ENCODE results near the gene NABP1. TPM values are rescaled to one million over a fixed set of nuclear protein-coding genes. Genes with fewer than 3 reads are reported as not detected.

NABP1 gene
- total and polyA plus RNA-seq, 2 experiments from 2014 or later: 1.2 to 5.2 TPM

GRCh38 chr2:191679818-191680600 lies 2.1 kb downstream of the NABP1 start:
- no peak overlapping the region for H3K4me3 ChIP-seq
- H3K4me1 ChIP-seq (ENCODE audit: low read depth): peaks cover 3% of the 10 kb centered on the region
- H3K9me3 ChIP-seq (ENCODE audit: low read depth): no peaks in the 10 kb centered on the region
- no peak for TF ChIP-seq CTCF (IDR thresholded peaks at IDR 0.05; ENCODE audit: low read depth, low read length)
- H3K27ac ChIP-seq: no peak overlapping the region
- peak in 1 of 2 donors; percentile 64 for DNase-seq (ENCODE audit: low read depth in 1 of 2, low spot score in 1 of 2)
- no peaks in the 10 kb centered on the region for H3K36me3 ChIP-seq
- no peaks in the 10 kb centered on the region for H3K27me3 ChIP-seq

DNA sequence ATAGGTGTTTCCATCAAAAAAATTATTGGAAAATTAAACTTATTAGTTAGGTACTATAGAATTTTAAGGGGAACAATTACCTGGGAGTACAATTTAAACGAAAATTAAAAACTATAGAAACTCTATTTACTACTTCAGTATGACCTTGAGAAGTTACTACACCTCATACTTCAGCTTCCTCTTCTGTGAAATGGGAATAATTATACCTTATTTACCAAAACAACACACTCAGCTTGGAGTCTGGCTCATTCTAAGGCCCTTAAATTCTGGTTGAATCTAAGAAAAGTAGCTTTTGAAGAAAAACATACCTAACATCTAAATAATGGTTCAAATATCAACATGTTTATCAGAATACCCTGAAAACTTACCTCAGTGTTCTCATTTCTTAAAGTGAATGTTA lies 2.7 kb downstream of the NABP1 start:
- no peak for TF ChIP-seq CTCF (IDR thresholded peaks at IDR 0.05; ENCODE audit: low read depth, low read length)
- Histone ChIP-seq H3K4me1 (ENCODE audit: low read depth) (peaks cover 3% of the 10 kb centered on the region), H3K4me3 (no peak overlapping the region), H3K9me3 (ENCODE audit: low read depth) (no peaks in the 10 kb centered on the region), H3K27ac (no peak overlapping the region), H3K27me3 (no peaks in the 10 kb centered on the region), H3K36me3 (no peaks in the 10 kb centered on the region)
- DNase-seq (ENCODE audit: low read depth in 1 of 2, low spot score in 1 of 2): no peak

- Histone ChIP-seq H3K27me3 (no peaks in the 10 kb centered on the region), H3K36me3 (no peaks in the 10 kb centered on the region), H3K4me1 (ENCODE audit: low read depth) (no peaks in the 10 kb centered on the region), H3K27ac (no peak overlapping the region), H3K9me3 (ENCODE audit: low read depth) (no peaks in the 10 kb centered on the region), H3K4me3 (no peak overlapping the region)
- no peak for DNase-seq (ENCODE audit: low read depth in 1 of 2, low spot score in 1 of 2)
- TF ChIP-seq CTCF (IDR thresholded peaks at IDR 0.05; ENCODE audit: low read depth, low read length): no peak
Measured at GRCh38 chr2:191682126-191682525, 4.2 kb downstream of the NABP1 start.

GRCh38 chr2:191686066-191686465 lies 8.1 kb downstream of the NABP1 start:
- no peak overlapping the region for H3K4me3 ChIP-seq
- DNase-seq (ENCODE audit: low read depth in 1 of 2, low spot score in 1 of 2): no peak
- H3K4me1 ChIP-seq (ENCODE audit: low read depth): no peaks in the 10 kb centered on the region
- H3K9me3 ChIP-seq (ENCODE audit: low read depth): no peaks in the 10 kb centered on the region
- H3K27ac ChIP-seq: no peak overlapping the region
- no peaks in the 10 kb centered on the region for H3K36me3 ChIP-seq
- no peaks in the 10 kb centered on the region for H3K27me3 ChIP-seq
- no peak for TF ChIP-seq CTCF (IDR thresholded peaks at IDR 0.05; ENCODE audit: low read depth, low read length)

GRCh38 chr2:191686729-191687128 lies 8.8 kb downstream of the NABP1 start:
- DNase-seq (ENCODE audit: low read depth in 1 of 2, low spot score in 1 of 2): no peak
- Histone ChIP-seq H3K9me3 (ENCODE audit: low read depth) (no peaks in the 10 kb centered on the region), H3K27me3 (no peaks in the 10 kb centered on the region), H3K36me3 (no peaks in the 10 kb centered on the region), H3K27ac (no peak overlapping the region), H3K4me3 (no peak overlapping the region), H3K4me1 (ENCODE audit: low read depth) (no peaks in the 10 kb centered on the region)
- TF ChIP-seq CTCF (IDR thresholded peaks at IDR 0.05; ENCODE audit: low read depth, low read length): no peak

Data from cardiac muscle cell (in vitro differentiated cells and primary cell).